GM18909 (cell line): ENCODE data around the gene ZDHHC22.

ENCODE experiments used
- ATAC-seq: cut with Tn5 transposase; IDR thresholded peaks from one replicate; pipeline ENCODE4 v1.9.1; 2021; ENCODE audit warnings: mild to moderate bottlenecking; ENCODE audit not compliant: unreplicated experiment, poor library complexity

ZDHHC22 gene

GRCh38 chr14:77086017-77086727, 55.4 kb downstream of the ZDHHC22 start:
- ATAC-seq, result peak; percentile 69

- ATAC-seq, result no peak
Observed at GRCh38 chr14:77085538-77085937, 56.1 kb downstream of the ZDHHC22 start.

GRCh38 chr14:77084985-77085384, 56.6 kb downstream of the ZDHHC22 start:
- no peak for ATAC-seq

GRCh38 chr14:77083082-77083481, 58.5 kb downstream of the ZDHHC22 start:
- no peak for ATAC-seq

- no peak for ATAC-seq
Observed at GRCh38 chr14:77082356-77082755, 59.2 kb downstream of the ZDHHC22 start.
